Measurements from ENCODE around the gene MRPL58.

MRPL58 gene

DNA sequence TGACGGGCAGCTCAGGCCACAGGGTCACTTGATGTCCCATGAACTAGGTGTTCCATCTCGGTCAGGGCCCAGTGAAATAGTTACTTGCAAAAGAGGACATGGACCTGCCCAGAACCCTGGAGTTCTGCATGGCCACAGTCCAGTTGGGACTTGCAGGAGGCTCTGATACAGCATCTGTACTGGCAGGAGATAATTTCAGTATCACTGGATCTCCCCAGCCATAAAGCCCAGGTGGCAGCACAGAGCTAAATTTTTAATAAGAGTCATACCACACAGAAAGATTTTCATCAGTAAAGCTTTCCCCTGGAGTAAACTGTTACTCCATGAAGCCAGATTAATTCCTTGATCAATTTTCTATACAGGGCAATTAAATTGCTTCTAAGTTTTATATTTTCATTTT lies 57.3 kb downstream of the MRPL58 start:
- H3K4me3 ChIP-seq (ENCODE audit: low read depth, low read length): no peak overlapping the region
- no peak for TF ChIP-seq CTCF (IDR thresholded peaks at IDR 0.05; ENCODE audit: borderline replicate concordance, insufficient read depth, low read depth, low read length)

All from GM12875 (cell line).